HepG2 (cell line): ENCODE results near the gene HMCN2. TPM values are rescaled to one million over a fixed set of nuclear protein-coding genes. Genes with fewer than 3 reads are reported as not detected.

Experiments
- ATAC-seq: fragments of 200-7000 bp; cut with Tn5 transposase; 3 replicates; pipeline ENCODE4 v1.9.1; 2020; ENCODE audit warnings: mild to moderate bottlenecking, moderate library complexity
- BruUV-seq: library from RNA; stranded (reverse); fragments of 400-500 nt; replicated peaks from 2 replicates; lab custom pipeline; 2021; lab: Mats Ljungman, UMichigan
- CTCF ChIA-PET: fragments of 300-600 bp; formaldehyde crosslinking; extraction: SDS; loops from one replicate; lab custom pipeline; 2021; ENCODE audit warnings: low total read pairs, inconsistent platforms, low intra/inter-chr PET ratio; lab: Yijun Ruan, JAX
- POLR2A ChIA-PET: fragments of 350-600 bp; sonication (Branson Sonifier 250); formaldehyde crosslinking; loops from one replicate; lab custom pipeline; 2020; ENCODE audit warnings: antibody characterized with exemption, inconsistent platforms; lab: Yijun Ruan, JAX
- DNase-seq: peaks from one replicate; pipeline ENCODE4 v3.0.0-alpha.2; 2015; ENCODE audit warnings: low spot score
- FAIRE-seq: peaks from 3 replicates; lab custom pipeline; 2011; peaks lifted over from hg19 to GRCh38; lab: Jason Lieb, UNC
- H2AFZ ChIP-seq: one replicate; pipeline ENCODE4 v1.6.1; 2011; ENCODE audit warnings: low read length, inconsistent platforms
- H3K27ac ChIP-seq: fragments of 300-600 bp; 3 replicates; pipeline ENCODE4 v1.8.0; 2011; ENCODE audit warnings: mixed run types, mild to moderate bottlenecking, mixed read lengths, low read length, inconsistent platforms; ENCODE audit not compliant: insufficient read depth; ENCODE audit errors: extremely low read length
- H3K27me3 ChIP-seq, 2 experiments: fragments of 200-600 bp in 1 of 2; 2 replicates in 1 of 2; 3 replicates in 1 of 2; pipeline versions ENCODE4 v1.6.0 to v1.8.0; 2011; ENCODE audit warnings: low read length in 2 of 2, mild to moderate bottlenecking in 2 of 2, moderate library complexity in 2 of 2, inconsistent platforms in 1 of 2; ENCODE audit not compliant: insufficient read depth in 2 of 2, control insufficient read depth in 1 of 2
- H3K36me3 ChIP-seq, 2 experiments: fragments of 200-600 bp in 1 of 2; replicated peaks in 1 of 2; 2 replicates in 1 of 2; 3 replicates in 1 of 2; pipeline versions ENCODE4 v1.5.1 to v1.8.0; 2011; ENCODE audit warnings: low read length in 2 of 2, inconsistent platforms in 1 of 2; ENCODE audit not compliant: insufficient read depth in 2 of 2, control insufficient read depth in 1 of 2
- H3K4me1 ChIP-seq: 2 replicates; pipeline ENCODE4 v1.5.1; 2012; ENCODE audit warnings: low read length, inconsistent platforms; ENCODE audit not compliant: insufficient read depth
- H3K4me2 ChIP-seq: 2 replicates; pipeline ENCODE4 v1.6.0; 2011; ENCODE audit warnings: low read depth, low read length, inconsistent platforms
- H3K4me3 ChIP-seq, 3 experiments: fragments of 200-600 bp in 1 of 3; sonication (generic), shearing (Covaris generic) in 1 of 3; replicated peaks in 1 of 3; 2 replicates each; pipeline ENCODE4 v1.5.1; 2011 to 2016; ENCODE audit warnings: low read length in 3 of 3, inconsistent platforms in 2 of 3, low read depth in 2 of 3, mild to moderate bottlenecking in 2 of 3, control low read depth in 1 of 3, mixed read lengths in 1 of 3; ENCODE audit not compliant: insufficient read depth in 1 of 3
- H3K79me2 ChIP-seq: one replicate; pipeline ENCODE4 v1.6.1; 2011; ENCODE audit warnings: low read length, inconsistent platforms; ENCODE audit not compliant: insufficient read depth
- H3K9ac ChIP-seq: 2 replicates; pipeline ENCODE4 v1.6.0; 2011; ENCODE audit warnings: mild to moderate bottlenecking, low read depth, low read length, inconsistent platforms; ENCODE audit not compliant: insufficient read depth
- H3K9me3 ChIP-seq: 2 replicates; pipeline ENCODE4 v1.5.1; 2012; ENCODE audit warnings: mild to moderate bottlenecking, low read length
- H4K20me1 ChIP-seq: 2 replicates; pipeline ENCODE4 v1.6.0; 2011; ENCODE audit warnings: inconsistent platforms, mild to moderate bottlenecking, low read length, moderate library complexity; ENCODE audit not compliant: insufficient read depth
- HCFC1 ChIP-seq: fragments of 150-350 bp; IDR thresholded peaks from 2 replicates; pipeline ENCODE4 v1.6.1; 2014; ENCODE audit warnings: low read depth, low read length
- HNRNPL ChIP-seq: fragments of 200-400 bp; formaldehyde crosslinking; IDR thresholded peaks from 2 replicates; pipeline ENCODE4 v1.6.1; 2017; ENCODE audit warnings: mild to moderate bottlenecking, low read depth, low read length
- HOXA5 ChIP-seq: sonication (generic); formaldehyde crosslinking; IDR thresholded peaks from 2 replicates; pipeline ENCODE4 v1.4.0; 2020; ENCODE audit warnings: missing genetic modification reagents
- LCORL ChIP-seq, 2 experiments: fragments of 450-650 bp in 1 of 2; sonication (generic) in 1 of 2; formaldehyde crosslinking in 1 of 2; IDR thresholded peaks; 2 replicates each; pipeline versions ENCODE4 v1.5.0 to v1.6.1; 2017 to 2020; ENCODE audit warnings: antibody characterized with exemption in 1 of 2, missing genetic modification reagents in 1 of 2
- NFIB ChIP-seq: sonication (generic); formaldehyde crosslinking; IDR thresholded peaks from 2 replicates; pipeline ENCODE4 v1.9.0; 2021; ENCODE audit warnings: missing genetic modification reagents, mild to moderate bottlenecking, borderline replicate concordance
- PHF21A ChIP-seq: sonication (generic); formaldehyde crosslinking; IDR thresholded peaks from 2 replicates; pipeline ENCODE4 v1.5.0; 2020; ENCODE audit warnings: mild to moderate bottlenecking, missing genetic modification reagents
- POLR2AphosphoS5 ChIP-seq: IDR thresholded peaks from 2 replicates; pipeline ENCODE4 v1.6.1; 2012; ENCODE audit warnings: low read depth, low read length
- POLR2G ChIP-seq: fragments of 200-400 bp; formaldehyde crosslinking; IDR thresholded peaks from 2 replicates; pipeline ENCODE4 v1.6.1; 2018; ENCODE audit warnings: mild to moderate bottlenecking, low read depth, low read length, moderate library complexity
- SMARCC2 ChIP-seq: fragments of 450-650 bp; IDR thresholded peaks from 2 replicates; pipeline ENCODE4 v1.6.1; 2017; ENCODE audit warnings: antibody characterized with exemption, mild to moderate bottlenecking
- ZNF335 ChIP-seq: sonication (generic); formaldehyde crosslinking; IDR thresholded peaks from 2 replicates; pipeline ENCODE4 v1.4.0; 2020; ENCODE audit warnings: missing genetic modification reagents
- ZNF546 ChIP-seq: sonication (generic); formaldehyde crosslinking; conservative IDR thresholded peaks from 2 replicates; pipeline ENCODE4 v1.8.1; 2023; ENCODE audit warnings: mild to moderate bottlenecking, missing genetic modification reagents
- ZNF547 ChIP-seq: sonication (generic); formaldehyde crosslinking; IDR thresholded peaks from 2 replicates; pipeline ENCODE4 v1.5.1; 2020; ENCODE audit warnings: mild to moderate bottlenecking, missing genetic modification reagents
- WGBS: methylation state at CpG from one replicate; pipeline ENCODE4 v1.1.6; 2017; ENCODE audit warnings: low lambda C conversion rate; 5-methylcytosine and 5-hydroxymethylcytosine counted together
- in situ Hi-C: cut with HindIII; loops from 2 replicates; pipeline ENCODE4 v1.10.0; 2017; ENCODE audit warnings: low pct_unique_long_range_greater_than_20kb; ENCODE audit not compliant: extremely low pct_ligation_motif_present
- intact Hi-C: fragments of 100-400 bp; cut with micrococcal nuclease; formaldehyde crosslinking; loops from one replicate; pipeline ENCODE4 v1.10.0; 2022; ENCODE audit not compliant: unreplicated experiment
- polyA plus RNA-seq, 8 experiments: library from polyadenylated mRNA; depleted of rRNA in 3 of 8; stranded (reverse) in 7 of 8; unstranded in 1 of 8; fragments of >200 nt; fragmentation: Illumina TruSeq in 4 of 8; extraction: Trizol in 4 of 8; gene quantifications; 2 replicates each; pipeline versions ENCODE4 v1.2.1 to v1.2.3, GENCODE V29; 2011 to 2016; ENCODE audit warnings: low read depth in 4 of 8, missing spikeins in 1 of 8, mixed read lengths in 1 of 8; ENCODE audit not compliant: insufficient read depth in 1 of 8
- total RNA-seq, 5 experiments: library from RNA; depleted of rRNA; stranded (reverse); fragments of >200 nt; fragmentation: Illumina TruSeq; extraction: Trizol; gene quantifications; 2 replicates each; pipeline ENCODE4 v1.2.3, GENCODE V29; 2016; ENCODE audit warnings: low read depth in 1 of 5
- TF ChIP-seq, protein P1 (sequence below): sonication (generic); formaldehyde crosslinking; IDR thresholded peaks from 2 replicates; pipeline ENCODE4 v1.4.0; 2020; ENCODE audit warnings: mild to moderate bottlenecking, missing genetic modification reagents

HMCN2 gene
- total and polyA plus RNA-seq, 2 of the 13 experiments (the other 11 are each of a cell fraction or from before 2014, with no cell fraction given): 0.09 TPM; not detected in 1

DNA sequence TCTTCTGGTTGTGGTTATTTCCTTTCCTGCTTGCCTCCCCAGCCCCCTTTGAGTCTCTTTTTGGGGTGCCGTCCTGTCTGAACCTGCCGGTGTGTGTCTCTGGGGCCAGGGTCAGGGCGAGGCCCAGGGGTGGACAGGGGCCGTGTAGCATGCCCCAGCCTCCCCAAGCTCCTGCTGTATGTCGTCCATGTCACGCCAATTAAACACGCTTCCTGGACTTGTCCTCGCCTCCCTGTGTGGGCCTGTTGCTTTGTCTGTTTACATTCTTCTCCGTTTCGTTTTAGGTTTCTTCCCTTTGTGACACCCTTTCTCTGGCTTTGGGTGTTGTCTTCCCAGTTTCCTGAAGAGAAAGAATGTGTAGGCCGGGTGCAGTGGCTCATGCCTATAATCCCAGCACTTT is 28.5 kb upstream of the HMCN2 start:
- Histone ChIP-seq H2AFZ (no peak overlapping the region), H3K9me3 (no peaks in the 10 kb centered on the region), H3K4me1 (peaks cover 37% of the 10 kb centered on the region), H3K79me2 (no peaks in the 10 kb centered on the region), H3K36me3 (no peaks in the 10 kb centered on the region), H3K4me2 (no peak overlapping the region), H3K27ac (no peak overlapping the region), H3K27me3 (no peaks in the 10 kb centered on the region)
- ATAC-seq: no peak
- ChIA-PET POLR2A (no interaction called here), CTCF (interaction anchor here (0.6 to 2.9 kb wide), 2 partner anchors 130 to 349 kb away, joined by 3 to 30 read pairs; no protein-coding TSS in a partner anchor)
- in situ Hi-C loops (loop anchor here (5.0 kb wide), 1 partner anchor 125 kb away; no protein-coding TSS in a partner anchor), intact Hi-C loops (no loop called here)
- no peak for FAIRE-seq
- no TSS peak for BruUV-seq
- 67% methylated on average over 8 of the region's 11 CpGs for WGBS
- TF ChIP-seq HNRNPL: no peak
- no peak for TF ChIP-seq PHF21A
- no peak for TF ChIP-seq ZNF546 (CRISPR knock-in tag)
- TF ChIP-seq HOXA5: no peak
- TF ChIP-seq SMARCC2: no peak
- TF ChIP-seq, protein P1, sequence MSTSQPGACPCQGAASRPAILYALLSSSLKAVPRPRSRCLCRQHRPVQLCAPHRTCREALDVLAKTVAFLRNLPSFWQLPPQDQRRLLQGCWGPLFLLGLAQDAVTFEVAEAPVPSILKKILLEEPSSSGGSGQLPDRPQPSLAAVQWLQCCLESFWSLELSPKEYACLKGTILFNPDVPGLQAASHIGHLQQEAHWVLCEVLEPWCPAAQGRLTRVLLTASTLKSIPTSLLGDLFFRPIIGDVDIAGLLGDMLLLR: no peak
- TF ChIP-seq, all 625 proteins: peak for 0
- H3K4me3 ChIP-seq: no peak overlapping the region
- H4K20me1 ChIP-seq: no peaks in the 10 kb centered on the region
- no peak overlapping the region for H3K9ac ChIP-seq
- no peak for DNase-seq

DNA sequence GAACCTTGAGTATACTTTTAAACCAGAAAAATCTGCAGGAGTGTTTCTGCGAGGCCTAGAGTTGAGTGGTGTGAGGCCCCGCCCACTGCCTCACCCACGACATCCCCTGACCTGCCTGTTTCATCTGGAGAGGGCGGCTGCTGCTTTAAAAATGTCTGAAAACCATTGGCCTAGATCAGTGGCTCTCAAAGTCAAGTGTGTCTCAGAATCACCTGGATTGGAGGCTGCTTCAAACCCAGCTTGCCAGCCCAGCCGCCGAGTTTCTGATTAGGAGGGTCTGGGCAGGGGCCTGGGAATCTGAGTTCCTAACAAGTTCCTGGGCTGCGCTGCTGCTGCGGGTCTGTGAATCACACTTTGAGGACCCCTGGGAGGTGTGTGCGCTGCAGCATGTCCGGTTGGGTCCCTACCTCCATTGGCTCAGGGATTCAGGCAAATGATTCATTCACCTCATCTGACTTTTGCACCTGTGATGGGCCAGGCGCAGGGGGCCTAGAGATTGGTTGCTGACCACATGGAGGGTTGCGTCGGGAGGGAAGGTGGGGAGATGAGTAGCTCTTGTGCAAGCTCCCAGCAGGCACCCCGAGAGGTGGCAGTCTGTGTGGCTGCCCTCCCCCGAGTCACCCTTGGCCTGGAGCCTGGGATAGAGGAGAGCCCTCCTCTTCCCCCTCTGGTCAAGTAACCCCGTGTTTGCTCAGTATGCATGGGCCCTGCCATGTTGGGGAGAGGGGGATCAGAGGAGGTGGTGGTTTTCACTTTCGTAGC is 27.6 kb upstream of the HMCN2 start:
- Histone ChIP-seq H3K79me2 (no peaks in the 10 kb centered on the region), H3K9me3 (no peaks in the 10 kb centered on the region), H2AFZ (no peak overlapping the region), H3K27ac (no peak overlapping the region), H3K4me3 (no peak overlapping the region), H3K4me2 (peak overlapping the region; percentile 25), H3K36me3 (no peaks in the 10 kb centered on the region), H3K27me3 (no peaks in the 10 kb centered on the region), H3K9ac (no peak overlapping the region), H3K4me1 (peaks cover 41% of the 10 kb centered on the region), H4K20me1 (no peaks in the 10 kb centered on the region)
- BruUV-seq: no TSS peak
- no peak for FAIRE-seq
- DNase-seq: no peak
- ChIA-PET POLR2A (no interaction called here), CTCF (no interaction called here)
- intact Hi-C loops (no loop called here), in situ Hi-C loops (loop anchor here (5.0 kb wide), 1 partner anchor 126 kb away; no protein-coding TSS in a partner anchor)
- 53% methylated on average over 9 of the region's 17 CpGs for WGBS
- ATAC-seq: no peak
- no peak for TF ChIP-seq NFIB (CRISPR knock-in tag)
- TF ChIP-seq LCORL (IDR thresholded peaks at IDR 0.05): no peak
- no peak for TF ChIP-seq LCORL (CRISPR knock-in tag; IDR thresholded peaks at IDR 0.05)
- TF ChIP-seq ZNF547: no peak
- no peak for TF ChIP-seq ZNF335
- no peak for TF ChIP-seq HCFC1
- no peak for TF ChIP-seq POLR2G
- no peak for TF ChIP-seq POLR2AphosphoS5
